ENCODE results near the gene PRDM4. TPM values are rescaled to one million over a fixed set of nuclear protein-coding genes. Genes with fewer than 3 reads are reported as not detected.

Gene PRDM4
- total and polyA plus RNA-seq, 4 donors = 2.3 to 7.5 (median 5.6) TPM

DNA sequence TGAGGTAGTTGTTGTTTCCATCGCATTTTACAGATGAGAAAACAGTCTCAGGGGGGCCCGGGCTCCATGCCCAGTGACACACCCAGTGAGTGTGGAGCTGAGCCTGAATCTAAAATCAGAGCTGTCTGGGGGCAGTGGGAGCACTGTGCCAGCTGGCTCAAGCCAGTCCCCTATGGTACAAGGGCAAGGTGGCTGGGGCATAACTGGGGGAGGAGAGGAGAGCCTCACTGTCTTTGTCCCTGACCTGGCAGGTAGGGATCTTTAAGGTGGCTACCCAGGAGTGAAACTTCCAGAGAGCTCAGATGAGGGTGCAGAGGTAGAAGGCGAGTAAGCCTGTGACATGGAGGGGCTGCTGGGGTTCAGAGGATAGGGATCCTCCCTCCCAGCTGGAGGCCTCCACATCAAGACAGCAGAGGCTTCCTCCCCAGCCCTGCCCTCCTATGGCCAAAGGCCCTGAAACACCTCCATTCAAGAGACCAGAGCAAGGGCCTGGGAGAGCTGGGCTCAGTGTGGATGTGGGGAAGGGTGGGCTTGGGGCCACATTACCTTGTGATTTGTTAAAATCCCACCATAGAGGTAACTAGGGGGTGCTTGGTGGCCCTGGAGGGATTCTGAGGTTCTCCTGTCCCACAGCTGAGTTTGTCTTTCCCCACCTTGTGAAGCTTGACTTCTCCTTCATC, 46.7 kb upstream of the PRDM4 start:
- no peaks in the 10 kb centered on the region for H3K9me3 ChIP-seq (ENCODE audit: control insufficient read depth in 4 of 4, low read length in 3 of 4)
- 54% methylated on average over 3 of the region's 3 CpGs for WGBS
- DNase-seq (ENCODE audit: low spot score) = no peak
- no peaks in the 10 kb centered on the region for H3K36me3 ChIP-seq (ENCODE audit: control insufficient read depth in 4 of 4, insufficient read depth in 3 of 4, low read depth in 1 of 4, low read length in 3 of 4)
- no peak overlapping the region for H3K27ac ChIP-seq (ENCODE audit: low read depth in 1 of 2, low read length in 2 of 2)
- H3K9ac ChIP-seq (ENCODE audit: low read depth in 1 of 2, low read length in 2 of 2) = no peak overlapping the region
- H3K27me3 ChIP-seq (ENCODE audit: control insufficient read depth in 4 of 4, insufficient read depth in 4 of 4, low read length in 3 of 4) = no peaks in the 10 kb centered on the region
- H3K4me3 ChIP-seq (ENCODE audit: low read depth in 1 of 3, low read length in 3 of 3) = no peak overlapping the region
- TF ChIP-seq FOXA1 (IDR thresholded peaks at IDR 0.05) = no peak
- no peak for TF ChIP-seq TAF1 (conservative IDR thresholded peaks at IDR 0.05)
- no peak for TF ChIP-seq YY1 (IDR thresholded peaks at IDR 0.05)
- no peak for TF ChIP-seq CTCF (IDR thresholded peaks at IDR 0.05; ENCODE audit: low read depth, low read length, missing input control)
- no peak for TF ChIP-seq HNF4G (IDR thresholded peaks at IDR 0.05)
- no peak for TF ChIP-seq RAD21 (IDR thresholded peaks at IDR 0.05)
- TF ChIP-seq, protein P1, sequence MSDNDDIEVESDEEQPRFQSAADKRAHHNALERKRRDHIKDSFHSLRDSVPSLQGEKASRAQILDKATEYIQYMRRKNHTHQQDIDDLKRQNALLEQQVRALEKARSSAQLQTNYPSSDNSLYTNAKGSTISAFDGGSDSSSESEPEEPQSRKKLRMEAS (IDR thresholded peaks at IDR 0.05) = no peak
- no peaks in the 10 kb centered on the region for H3K4me1 ChIP-seq (ENCODE audit: control insufficient read depth in 4 of 4, insufficient read depth in 4 of 4, low read length in 3 of 4)

DNA sequence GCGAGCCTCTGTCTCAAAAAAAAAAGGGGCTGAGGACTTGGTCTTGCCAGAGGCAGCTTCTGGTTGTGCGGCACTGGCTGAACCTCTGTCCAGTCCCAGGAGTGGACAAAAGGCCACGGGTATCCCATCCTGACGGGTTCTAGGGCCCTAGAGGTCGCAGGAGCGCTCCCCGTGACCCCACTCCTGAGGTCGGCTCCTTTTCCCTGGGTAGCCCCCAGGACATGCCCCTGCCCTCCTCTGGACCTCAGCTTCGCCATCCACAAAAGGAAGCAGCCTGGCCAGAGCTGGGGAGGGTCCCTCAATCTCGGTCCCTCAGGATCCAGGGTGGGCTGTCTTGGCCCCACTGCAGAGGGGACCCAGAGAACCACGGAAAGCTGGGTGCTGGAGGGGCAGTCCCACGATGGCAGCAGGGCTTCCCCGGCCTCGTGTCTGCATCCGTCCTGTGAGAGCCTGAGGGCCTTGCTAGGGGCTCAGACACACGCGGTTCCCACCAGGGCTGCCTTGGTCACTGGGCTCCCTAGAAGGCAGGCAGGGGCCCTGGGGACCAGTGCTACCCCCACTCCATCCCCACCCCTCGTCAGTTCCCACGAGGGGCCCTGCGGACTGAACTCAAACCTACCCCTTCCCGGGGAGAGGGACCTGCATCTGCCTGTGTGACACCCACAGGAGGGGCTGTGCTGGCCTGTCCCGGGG, 44.7 kb upstream of the PRDM4 start:
- no peak overlapping the region for H3K4me3 ChIP-seq (ENCODE audit: low read depth in 1 of 3, low read length in 3 of 3)
- no peaks in the 10 kb centered on the region for H3K27me3 ChIP-seq (ENCODE audit: control insufficient read depth in 4 of 4, insufficient read depth in 4 of 4, low read length in 3 of 4)
- TF ChIP-seq RXRA (IDR thresholded peaks at IDR 0.05) (no peak), HNF4G (IDR thresholded peaks at IDR 0.05) (no peak), JUND (IDR thresholded peaks at IDR 0.05) (no peak), HNF4A (conservative IDR thresholded peaks at IDR 0.05) (no peak), YY1 (IDR thresholded peaks at IDR 0.05) (no peak), CTCF (IDR thresholded peaks at IDR 0.05; ENCODE audit: low read depth, low read length, missing input control) (no peak)
- no peak for DNase-seq (ENCODE audit: low spot score)
- H3K4me1 ChIP-seq (ENCODE audit: control insufficient read depth in 4 of 4, insufficient read depth in 4 of 4, low read length in 3 of 4) = no peaks in the 10 kb centered on the region
- no peak overlapping the region for H3K27ac ChIP-seq (ENCODE audit: low read depth in 1 of 2, low read length in 2 of 2)
- no peaks in the 10 kb centered on the region for H3K36me3 ChIP-seq (ENCODE audit: control insufficient read depth in 4 of 4, insufficient read depth in 3 of 4, low read depth in 1 of 4, low read length in 3 of 4)
- WGBS = 84% methylated on average over 22 of the region's 22 CpGs
- no peak overlapping the region for H3K9ac ChIP-seq (ENCODE audit: low read depth in 1 of 2, low read length in 2 of 2)
- H3K9me3 ChIP-seq (ENCODE audit: control insufficient read depth in 4 of 4, low read length in 3 of 4) = no peaks in the 10 kb centered on the region

GRCh38 chr12:107803092-107803491, 42.2 kb upstream of the PRDM4 start:
- no peaks in the 10 kb centered on the region for H3K9me3 ChIP-seq (ENCODE audit: control insufficient read depth in 4 of 4, low read length in 3 of 4)
- WGBS = 39% methylated on average over 3 of the region's 3 CpGs
- H3K4me1 ChIP-seq (ENCODE audit: control insufficient read depth in 4 of 4, insufficient read depth in 4 of 4, low read length in 3 of 4) = no peaks in the 10 kb centered on the region
- H3K27me3 ChIP-seq (ENCODE audit: control insufficient read depth in 4 of 4, insufficient read depth in 4 of 4, low read length in 3 of 4) = no peaks in the 10 kb centered on the region
- no peak overlapping the region for H3K27ac ChIP-seq (ENCODE audit: low read depth in 1 of 2, low read length in 2 of 2)
- no peak overlapping the region for H3K9ac ChIP-seq (ENCODE audit: low read depth in 1 of 2, low read length in 2 of 2)
- no peak overlapping the region for H3K4me3 ChIP-seq (ENCODE audit: low read depth in 1 of 3, low read length in 3 of 3)
- DNase-seq (ENCODE audit: low spot score) = no peak
- H3K36me3 ChIP-seq (ENCODE audit: control insufficient read depth in 4 of 4, insufficient read depth in 3 of 4, low read depth in 1 of 4, low read length in 3 of 4) = no peaks in the 10 kb centered on the region
- TF ChIP-seq NR2F2 (IDR thresholded peaks at IDR 0.05) (no peak), RAD21 (IDR thresholded peaks at IDR 0.05) (no peak), GABPA (IDR thresholded peaks at IDR 0.05 in 1 of 2, conservative IDR thresholded peaks at IDR 0.05 in 1 of 2) (no peak), FOXA1 (IDR thresholded peaks at IDR 0.05) (no peak), JUND (IDR thresholded peaks at IDR 0.05) (no peak), YY1 (IDR thresholded peaks at IDR 0.05) (no peak), ATF3 (IDR thresholded peaks at IDR 0.05) (no peak), SP1 (IDR thresholded peaks at IDR 0.05) (no peak), RXRA (IDR thresholded peaks at IDR 0.05) (no peak), HNF4A (conservative IDR thresholded peaks at IDR 0.05) (no peak), EGR1 (IDR thresholded peaks at IDR 0.05; ENCODE audit: low read depth in 2 of 2) (no peak), TAF1 (conservative IDR thresholded peaks at IDR 0.05) (no peak)
- TF ChIP-seq, protein P2, sequence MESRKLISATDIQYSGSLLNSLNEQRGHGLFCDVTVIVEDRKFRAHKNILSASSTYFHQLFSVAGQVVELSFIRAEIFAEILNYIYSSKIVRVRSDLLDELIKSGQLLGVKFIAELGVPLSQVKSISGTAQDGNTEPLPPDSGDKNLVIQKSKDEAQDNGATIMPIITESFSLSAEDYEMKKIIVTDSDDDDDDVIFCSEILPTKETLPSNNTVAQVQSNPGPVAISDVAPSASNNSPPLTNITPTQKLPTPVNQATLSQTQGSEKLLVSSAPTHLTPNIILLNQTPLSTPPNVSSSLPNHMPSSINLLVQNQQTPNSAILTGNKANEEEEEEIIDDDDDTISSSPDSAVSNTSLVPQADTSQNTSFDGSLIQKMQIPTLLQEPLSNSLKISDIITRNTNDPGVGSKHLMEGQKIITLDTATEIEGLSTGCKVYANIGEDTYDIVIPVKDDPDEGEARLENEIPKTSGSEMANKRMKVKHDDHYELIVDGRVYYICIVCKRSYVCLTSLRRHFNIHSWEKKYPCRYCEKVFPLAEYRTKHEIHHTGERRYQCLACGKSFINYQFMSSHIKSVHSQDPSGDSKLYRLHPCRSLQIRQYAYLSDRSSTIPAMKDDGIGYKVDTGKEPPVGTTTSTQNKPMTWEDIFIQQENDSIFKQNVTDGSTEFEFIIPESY (IDR thresholded peaks at IDR 0.05) = no peak
- TF ChIP-seq, protein P1 (IDR thresholded peaks at IDR 0.05) = no peak

Measured in liver (tissue), 9 donors.